ENCODE data around the gene SLX4.

GRCh38 chr16:3642397-3643094 lies 31.1 kb upstream of the SLX4 start:
- TF ChIP-seq POLR2A (IDR thresholded peaks at IDR 0.05; ENCODE audit: low read depth, low read length), result no peak
- no peak for TF ChIP-seq POLR2AphosphoS5 (IDR thresholded peaks at IDR 0.05; ENCODE audit: low read depth, low read length)
- no peak for TF ChIP-seq PAX5 (IDR thresholded peaks at IDR 0.05; ENCODE audit: insufficient read depth, low read length, severe bottlenecking)
- no peak for TF ChIP-seq SPI1 (IDR thresholded peaks at IDR 0.05; ENCODE audit: low read depth, low read length)
- no peak for TF ChIP-seq TAF1 (IDR thresholded peaks at IDR 0.05; ENCODE audit: low read depth, low read length)
